22Rv1 (cell line): ENCODE data around the gene MICA.

Source experiments
- ZFX ChIP-seq: fragments of 450-650 bp; IDR thresholded peaks from 2 replicates; pipeline ENCODE4 v1.6.1; 2017; ENCODE audit warnings: antibody characterized with exemption, borderline replicate concordance
- TF ChIP-seq, protein P1 (sequence below): fragments of 450-650 bp; IDR thresholded peaks from 2 replicates; pipeline ENCODE4 v1.5.1; 2017; ENCODE audit warnings: mild to moderate bottlenecking

DNA sequence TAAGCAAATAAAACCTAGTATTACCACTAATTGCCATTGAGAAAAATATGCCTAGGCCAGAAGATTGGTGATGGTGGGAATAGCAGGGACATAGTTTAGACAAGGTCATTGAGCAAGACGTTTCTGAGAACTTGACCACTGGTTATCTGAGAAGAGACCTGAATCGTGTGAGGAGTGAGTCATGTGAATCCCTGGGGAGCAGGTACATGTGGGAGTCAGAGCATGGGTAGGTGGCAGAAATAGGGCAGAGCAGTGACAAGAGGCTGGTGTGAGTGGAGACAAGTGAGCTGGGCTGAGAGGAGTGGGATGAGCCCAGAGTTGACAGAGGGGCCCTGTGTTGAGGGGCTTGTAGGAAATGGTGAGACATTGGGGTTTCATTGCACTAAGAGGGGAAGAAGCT is 16.4 kb downstream of the MICA start:
- TF ChIP-seq, protein P1, sequence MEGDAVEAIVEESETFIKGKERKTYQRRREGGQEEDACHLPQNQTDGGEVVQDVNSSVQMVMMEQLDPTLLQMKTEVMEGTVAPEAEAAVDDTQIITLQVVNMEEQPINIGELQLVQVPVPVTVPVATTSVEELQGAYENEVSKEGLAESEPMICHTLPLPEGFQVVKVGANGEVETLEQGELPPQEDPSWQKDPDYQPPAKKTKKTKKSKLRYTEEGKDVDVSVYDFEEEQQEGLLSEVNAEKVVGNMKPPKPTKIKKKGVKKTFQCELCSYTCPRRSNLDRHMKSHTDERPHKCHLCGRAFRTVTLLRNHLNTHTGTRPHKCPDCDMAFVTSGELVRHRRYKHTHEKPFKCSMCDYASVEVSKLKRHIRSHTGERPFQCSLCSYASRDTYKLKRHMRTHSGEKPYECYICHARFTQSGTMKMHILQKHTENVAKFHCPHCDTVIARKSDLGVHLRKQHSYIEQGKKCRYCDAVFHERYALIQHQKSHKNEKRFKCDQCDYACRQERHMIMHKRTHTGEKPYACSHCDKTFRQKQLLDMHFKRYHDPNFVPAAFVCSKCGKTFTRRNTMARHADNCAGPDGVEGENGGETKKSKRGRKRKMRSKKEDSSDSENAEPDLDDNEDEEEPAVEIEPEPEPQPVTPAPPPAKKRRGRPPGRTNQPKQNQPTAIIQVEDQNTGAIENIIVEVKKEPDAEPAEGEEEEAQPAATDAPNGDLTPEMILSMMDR: no peak
- TF ChIP-seq ZFX: no peak
